HG03521 (cell line): Measurements from ENCODE around the gene GPER1.
"Not testable (repeated sequence)": the region's sequence is repeated elsewhere in the genome, so short reads cannot be mapped to it uniquely, and the experiment has no call there.

Experiments
- ATAC-seq: cut with Tn5 transposase; IDR thresholded peaks from one replicate; pipeline ENCODE4 v1.9.1; 2021; ENCODE audit warnings: mild to moderate bottlenecking, moderate library complexity; ENCODE audit not compliant: unreplicated experiment

The GPER1 gene

GRCh38 chr7:1068013-1068412 is 19.9 kb upstream of the GPER1 start:
- no peak for ATAC-seq

GRCh38 chr7:1068619-1069018 is 19.3 kb upstream of the GPER1 start:
- no peak for ATAC-seq

GRCh38 chr7:1070544-1071011 is 17.3 kb upstream of the GPER1 start:
- ATAC-seq, result no peak

GRCh38 chr7:1071731-1072254 is 16.1 kb upstream of the GPER1 start:
- ATAC-seq, result no peak

GRCh38 chr7:1073142-1073977 is 14.6 kb upstream of the GPER1 start:
- ATAC-seq, result no peak

GRCh38 chr7:1074018-1074417 is 13.9 kb upstream of the GPER1 start:
- not testable (repeated sequence) for ATAC-seq

GRCh38 chr7:1074593-1075431 is 13.1 kb upstream of the GPER1 start:
- ATAC-seq, result no peak

- ATAC-seq, result no peak
Observed at GRCh38 chr7:1076184-1077072, 11.5 kb upstream of the GPER1 start.

GRCh38 chr7:1078519-1078918 is 9.4 kb upstream of the GPER1 start:
- ATAC-seq, result no peak

GRCh38 chr7:1078985-1079384 is 8.9 kb upstream of the GPER1 start:
- ATAC-seq, result no peak

- no peak for ATAC-seq
Observed at GRCh38 chr7:1079546-1079945, 8.4 kb upstream of the GPER1 start.

- no peak for ATAC-seq
Observed at GRCh38 chr7:1080252-1080920, 7.5 kb upstream of the GPER1 start.

GRCh38 chr7:1080921-1081255 is 7.0 kb upstream of the GPER1 start:
- no peak for ATAC-seq

GRCh38 chr7:1081336-1081735 is 6.6 kb upstream of the GPER1 start:
- ATAC-seq, result no peak

- no peak for ATAC-seq
Observed at GRCh38 chr7:1081931-1082401, 5.9 kb upstream of the GPER1 start.

GRCh38 chr7:1083729-1084657 is 3.9 kb upstream of the GPER1 start:
- ATAC-seq, result no peak

GRCh38 chr7:1085266-1085665 is 2.6 kb upstream of the GPER1 start:
- ATAC-seq, result no peak

GRCh38 chr7:1085910-1086421 is 1.9 kb upstream of the GPER1 start:
- no peak for ATAC-seq
